Measurements from ENCODE around the gene TOMM40. TPM values are rescaled to one million over a fixed set of nuclear protein-coding genes. Genes with fewer than 3 reads are reported as not detected.

The TOMM40 gene
- total and polyA plus RNA-seq, 2 of the 13 experiments (the other 11 are each of a cell fraction or from before 2014, with no cell fraction given): 72.0 to 110 TPM

- CTCF ChIA-PET (ENCODE audit: low intra/inter-chr PET ratio, low total read pairs): no interaction called here
- 93% methylated on average over 5 of the region's 5 CpGs for WGBS (ENCODE audit: low lambda C conversion rate)
- H3K36me3 ChIP-seq (replicated peaks in 1 of 2; ENCODE audit: control insufficient read depth in 1 of 2, insufficient read depth in 2 of 2, low read length in 2 of 2): no peaks in the 10 kb centered on the region
- TF ChIP-seq ZMAT3 (CRISPR knock-in tag; conservative IDR thresholded peaks at IDR 0.05) (no peak), MAZ (IDR thresholded peaks at IDR 0.05; ENCODE audit: borderline replicate concordance, low read depth, low read length) (no peak), MAZ (CRISPR knock-in tag; IDR thresholded peaks at IDR 0.05; ENCODE audit: low read depth) (no peak), ZBTB38 (CRISPR knock-in tag; IDR thresholded peaks at IDR 0.05) (peak; percentile 11; the same call in 1 of the 2 replicates), ZNF326 (CRISPR knock-in tag; IDR thresholded peaks at IDR 0.05; ENCODE audit: borderline replicate concordance) (no peak), ZNF768 (CRISPR knock-in tag; IDR thresholded peaks at IDR 0.05) (peak; percentile 65), ZNF441 (CRISPR knock-in tag; IDR thresholded peaks at IDR 0.05; ENCODE audit: borderline replicate concordance) (no peak), ZNF652 (CRISPR knock-in tag; IDR thresholded peaks at IDR 0.05; ENCODE audit: borderline replicate concordance, low read depth) (no peak), TERF1 (CRISPR knock-in tag; IDR thresholded peaks at IDR 0.05) (no peak)
- FAIRE-seq (no peak), DNase-seq (ENCODE audit: low spot score) (no peak), ATAC-seq (no peak)
- peak overlapping the region; percentile 90; the same call in 1 of the 2 replicates for H3K4me2 ChIP-seq (ENCODE audit: low read depth, low read length)
- H2AFZ ChIP-seq (ENCODE audit: low read length): no peak overlapping the region
- H3K27ac ChIP-seq (ENCODE audit: extremely low read length, insufficient read depth, low read length): peak overlapping the region; percentile 96
- in situ Hi-C loops (cut with HindIII; ENCODE audit: extremely low pct_ligation_motif_present, low pct_unique_long_range_greater_than_20kb): no loop called here
- H3K4me3 ChIP-seq (replicated peaks in 1 of 3; ENCODE audit: insufficient read depth in 1 of 3, low read depth in 2 of 3, low read length in 3 of 3): 0 out of 6 replicates have a peak overlapping the region, but pooled peaks of 1 of the 3 experiments have one; percentile 14
- BruUV-seq (replicated peaks): no TSS peak
- POLR2A ChIA-PET: no interaction called here
- no peaks in the 10 kb centered on the region for H3K9me3 ChIP-seq (ENCODE audit: low read length)
- H3K4me1 ChIP-seq (ENCODE audit: insufficient read depth, low read length): peaks cover 77% of the 10 kb centered on the region
- no peak overlapping the region; the same call in 1 of the 2 replicates for H3K9ac ChIP-seq (ENCODE audit: insufficient read depth, low read depth, low read length)
- peaks cover 4% of the 10 kb centered on the region for H3K79me2 ChIP-seq (ENCODE audit: insufficient read depth, low read length)
- H4K20me1 ChIP-seq (ENCODE audit: insufficient read depth, low read length): no peaks in the 10 kb centered on the region
- intact Hi-C loops (cut with micrococcal nuclease; ENCODE audit: unreplicated experiment): no loop called here
- no peaks in the 10 kb centered on the region for H3K27me3 ChIP-seq (ENCODE audit: control insufficient read depth in 1 of 2, insufficient read depth in 2 of 2, low read length in 2 of 2)
Observed at GRCh38 chr19:44927746-44928145, 36.7 kb downstream of the TOMM40 start.

All from HepG2 (cell line).